Measurements from ENCODE around the gene CCBE1.

DNA sequence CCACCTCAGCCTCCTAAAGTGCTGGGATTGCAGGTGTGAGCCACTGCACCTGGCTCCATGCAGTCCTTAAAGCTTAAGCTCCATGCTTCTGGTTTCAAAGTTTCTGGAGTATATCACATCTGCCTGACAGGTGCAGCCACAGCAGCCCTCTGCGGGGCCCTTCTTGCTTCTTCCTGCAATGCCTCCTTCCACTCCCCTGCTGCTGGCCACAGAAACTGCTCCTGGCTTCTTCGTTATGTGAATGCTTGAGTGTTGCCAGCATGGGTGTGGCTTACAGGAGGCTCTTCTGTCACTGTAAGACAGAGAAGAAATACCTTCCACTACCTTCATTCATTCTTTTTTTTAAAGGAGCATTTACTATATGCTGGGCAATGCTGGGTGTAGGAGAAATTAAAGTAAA lies 10.1 kb upstream of the CCBE1 start:
- no peak for TF ChIP-seq CTCF (IDR thresholded peaks at IDR 0.05 in 8 of 11, conservative IDR thresholded peaks at IDR 0.05 in 3 of 11)
- TF ChIP-seq POLR2AphosphoS5 (IDR thresholded peaks at IDR 0.05), result no peak
- TF ChIP-seq POLR2A (IDR thresholded peaks at IDR 0.05), result no peak
